Ishikawa (cell line): ENCODE results near the gene PDZD8.

Source experiments
- CEBPB ChIP-seq: IDR thresholded peaks from 2 replicates; pipeline ENCODE4 v1.6.1; 2012
- EP300 ChIP-seq: IDR thresholded peaks from 2 replicates; pipeline ENCODE4 v1.6.1; 2012; ENCODE audit warnings: borderline replicate concordance
- MAX ChIP-seq: IDR thresholded peaks from 2 replicates; pipeline ENCODE4 v1.6.1; 2012
- RAD21 ChIP-seq: IDR thresholded peaks from 2 replicates; pipeline ENCODE4 v1.6.1; 2012; ENCODE audit warnings: low read depth
- TEAD4 ChIP-seq: IDR thresholded peaks from 2 replicates; pipeline ENCODE4 v1.6.1; 2012

- TF ChIP-seq CEBPB (no peak), TEAD4 (no peak), RAD21 (no peak), EP300 (no peak), MAX (no peak)
Measured at GRCh38 chr10:117237401-117237991, 137.7 kb downstream of the PDZD8 start.
